Body of pancreas (tissue), 4 donors: ENCODE measurements around the gene C2. TPM values are rescaled to one million over a fixed set of nuclear protein-coding genes. Genes with fewer than 3 reads are reported as not detected.
A peak's percentile ranks its signal among the peaks of the same experiment; 100 is the strongest.

Experiments used
- ATAC-seq: fragments of 150-250 bp; one replicate; pipeline ENCODE4 v1.9.1; 2016
- DNase-seq, 4 donors: peaks; one replicate each; pipeline ENCODE4 v3.0.0-alpha.2; 2019
- H3K27ac ChIP-seq, 4 donors: fragments of 200-600 bp; sonication (generic); 1 replicate in 3 of 4; 2 replicates in 1 of 4; pipeline versions ENCODE4 v1.5.1 to v1.6.1; 2016 to 2019; ENCODE audit warnings: mild to moderate bottlenecking in 1 of 4, mixed read lengths in 1 of 4, moderate library complexity in 1 of 4
- H3K27me3 ChIP-seq, 2 donors: fragments of 200-600 bp; sonication (generic); one replicate each; pipeline ENCODE4 v1.6.0; 2016; ENCODE audit warnings: mild to moderate bottlenecking in 1 of 2
- H3K36me3 ChIP-seq, 2 donors: fragments of 200-600 bp; sonication (generic); replicated peaks in 1 of 2; 2 replicates each; pipeline ENCODE4 v1.5.1; 2016; ENCODE audit warnings: low read depth in 2 of 2; ENCODE audit not compliant: insufficient read depth in 1 of 2
- H3K4me1 ChIP-seq: fragments of 200-600 bp; sonication (generic); one replicate; pipeline ENCODE4 v1.6.0; 2016
- H3K4me3 ChIP-seq, 2 donors: fragments of 200-600 bp; sonication (generic); 1 replicate in 1 of 2; 2 replicates in 1 of 2; pipeline ENCODE4 v1.5.1; 2016 to 2019
- H3K9me3 ChIP-seq, 3 donors: fragments of 200-600 bp; sonication (generic); 1 replicate in 2 of 3; 2 replicates in 1 of 3; pipeline ENCODE4 v1.5.1; 2016
- CTCF ChIP-seq, 7 experiments: fragments of 450-650 bp in 4 of 7; fragments of 200-600 bp in 3 of 7; sonication (generic) in 3 of 7; IDR thresholded peaks; one replicate each; pipeline ENCODE4 v1.5.1; 2016 to 2019; ENCODE audit warnings: antibody characterized with exemption in 7 of 7
- POLR2A ChIP-seq, 3 donors: fragments of 450-650 bp; IDR thresholded peaks; one replicate each; pipeline ENCODE4 v1.6.1; 2016; ENCODE audit warnings: antibody characterized with exemption in 3 of 3, mild to moderate bottlenecking in 2 of 3
- WGBS, 2 donors: methylation state at CpG; one replicate each; pipeline ENCODE4 v1.1.5; 2017; 5-methylcytosine and 5-hydroxymethylcytosine counted together
- intact Hi-C: fragments of 100-400 bp; cut with DNase I; formaldehyde crosslinking; loops from one replicate; pipeline ENCODE4 v1.15.1; 2023
- total RNA-seq, 2 donors: library from RNA; depleted of rRNA; stranded (reverse); fragments of >200 nt; gene quantifications; one replicate each; pipeline ENCODE4 v1.1.0, GENCODE V29; 2016

The C2 gene
- total RNA-seq, 2 donors from 2014 or later: 1.3 TPM

- Histone ChIP-seq H3K36me3 (peaks cover 7 to 43% of the 10 kb centered on the region in 2 donors), H3K4me3 (no peak overlapping the region), H3K9me3 (no peaks in the 10 kb centered on the region), H3K27ac (no peak overlapping the region), H3K4me1 (no peaks in the 10 kb centered on the region), H3K27me3 (no peaks in the 10 kb centered on the region)
- ATAC-seq: no peak
- WGBS, 2 donors: 80 to 93% methylated on average over 3 to 21 of the region's 22 CpGs
- intact Hi-C loops: no loop called here
- no peak for DNase-seq
- no peak for TF ChIP-seq CTCF (IDR thresholded peaks at IDR 0.05)
- no peak for TF ChIP-seq POLR2A (IDR thresholded peaks at IDR 0.05)
Observed at GRCh38 chr6:31884528-31885035, 42.9 kb upstream of the C2 start.

- H3K27me3 ChIP-seq: no peaks in the 10 kb centered on the region
- H3K36me3 ChIP-seq: peaks cover 7 to 32% of the 10 kb centered on the region in 2 donors
- no peak overlapping the region for H3K27ac ChIP-seq
- H3K9me3 ChIP-seq: no peaks in the 10 kb centered on the region
- H3K4me3 ChIP-seq: no peak overlapping the region
- no peak for ATAC-seq
- 87% methylated on average over 8 to 16 of the region's 18 CpGs for WGBS, 2 donors
- no peaks in the 10 kb centered on the region for H3K4me1 ChIP-seq
- intact Hi-C loops: no loop called here
- no peak for DNase-seq
- TF ChIP-seq CTCF (IDR thresholded peaks at IDR 0.05) (no peak), POLR2A (IDR thresholded peaks at IDR 0.05) (no peak)
Observed at GRCh38 chr6:31886541-31886991, 41.0 kb upstream of the C2 start.

- H3K27ac ChIP-seq: no peak overlapping the region
- peaks cover 7 to 30% of the 10 kb centered on the region in 2 donors for H3K36me3 ChIP-seq
- H3K4me3 ChIP-seq: no peak overlapping the region
- WGBS, 2 donors: 84 to 91% methylated on average over 11 to 17 of the region's 19 CpGs
- ATAC-seq (no peak), DNase-seq (no peak)
- intact Hi-C loops: no loop called here
- no peaks in the 10 kb centered on the region for H3K9me3 ChIP-seq
- TF ChIP-seq POLR2A (IDR thresholded peaks at IDR 0.05) (no peak), CTCF (IDR thresholded peaks at IDR 0.05) (no peak)
- no peaks in the 10 kb centered on the region for H3K27me3 ChIP-seq
- H3K4me1 ChIP-seq: no peaks in the 10 kb centered on the region
Observed at GRCh38 chr6:31887173-31888007, 40.1 kb upstream of the C2 start.

- Histone ChIP-seq H3K4me1 (no peaks in the 10 kb centered on the region), H3K36me3 (peaks cover 3 to 25% of the 10 kb centered on the region in 2 donors), H3K9me3 (no peaks in the 10 kb centered on the region), H3K27ac (no peak overlapping the region), H3K4me3 (no peak overlapping the region), H3K27me3 (no peaks in the 10 kb centered on the region)
- DNase-seq: peak in 2 of 4 donors; percentile 31 to 50
- intact Hi-C loops: no loop called here
- TF ChIP-seq POLR2A (IDR thresholded peaks at IDR 0.05): no peak
- peak in 6 of 7 experiments; percentile 29 to 69 (median 52) for TF ChIP-seq CTCF (IDR thresholded peaks at IDR 0.05)
- peak; percentile 29 for ATAC-seq
- 71 to 91% methylated on average over 21 to 42 of the region's 43 CpGs for WGBS, 2 donors
Observed at GRCh38 chr6:31888276-31889258, 39.0 kb upstream of the C2 start.
